ENCODE data around the gene ZNF609.

DNA sequence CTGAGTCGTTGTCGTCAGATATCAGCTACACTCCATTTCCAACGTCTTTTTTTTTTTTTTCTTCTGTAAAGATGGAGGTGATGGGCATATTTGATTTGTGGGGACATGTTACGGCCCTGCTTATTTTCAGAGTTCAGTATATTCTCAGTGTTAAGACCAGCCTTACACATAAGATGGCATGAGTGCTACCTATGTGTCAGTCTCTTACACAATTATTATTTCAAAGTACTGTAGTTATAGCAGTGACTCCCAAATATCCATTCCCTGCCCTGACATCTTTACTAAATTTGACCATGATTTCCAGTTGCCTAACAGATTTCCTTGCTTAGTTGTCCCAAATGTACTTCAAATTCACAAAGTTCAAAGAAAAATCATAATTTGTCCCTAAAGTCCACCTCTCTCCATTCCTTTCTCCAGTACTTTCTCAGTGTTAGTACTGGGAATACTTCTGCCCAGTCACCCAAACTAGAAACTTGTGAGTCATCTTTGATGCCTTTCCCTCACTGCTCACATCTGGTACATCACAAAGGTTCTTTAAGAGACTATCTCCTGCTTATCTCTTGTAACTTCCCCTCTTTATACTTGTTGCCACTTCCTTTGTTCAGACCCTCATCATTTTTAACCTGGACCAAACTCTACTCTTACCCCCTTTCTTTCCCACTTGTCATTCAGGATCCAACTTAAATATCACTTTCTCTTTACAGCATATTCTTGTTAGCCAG lies 67.0 kb downstream of the ZNF609 start:
- TF ChIP-seq, protein P1, sequence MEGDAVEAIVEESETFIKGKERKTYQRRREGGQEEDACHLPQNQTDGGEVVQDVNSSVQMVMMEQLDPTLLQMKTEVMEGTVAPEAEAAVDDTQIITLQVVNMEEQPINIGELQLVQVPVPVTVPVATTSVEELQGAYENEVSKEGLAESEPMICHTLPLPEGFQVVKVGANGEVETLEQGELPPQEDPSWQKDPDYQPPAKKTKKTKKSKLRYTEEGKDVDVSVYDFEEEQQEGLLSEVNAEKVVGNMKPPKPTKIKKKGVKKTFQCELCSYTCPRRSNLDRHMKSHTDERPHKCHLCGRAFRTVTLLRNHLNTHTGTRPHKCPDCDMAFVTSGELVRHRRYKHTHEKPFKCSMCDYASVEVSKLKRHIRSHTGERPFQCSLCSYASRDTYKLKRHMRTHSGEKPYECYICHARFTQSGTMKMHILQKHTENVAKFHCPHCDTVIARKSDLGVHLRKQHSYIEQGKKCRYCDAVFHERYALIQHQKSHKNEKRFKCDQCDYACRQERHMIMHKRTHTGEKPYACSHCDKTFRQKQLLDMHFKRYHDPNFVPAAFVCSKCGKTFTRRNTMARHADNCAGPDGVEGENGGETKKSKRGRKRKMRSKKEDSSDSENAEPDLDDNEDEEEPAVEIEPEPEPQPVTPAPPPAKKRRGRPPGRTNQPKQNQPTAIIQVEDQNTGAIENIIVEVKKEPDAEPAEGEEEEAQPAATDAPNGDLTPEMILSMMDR (IDR thresholded peaks at IDR 0.05), result no peak
- no peak for TF ChIP-seq POLR2A (IDR thresholded peaks at IDR 0.05)

Data from body of pancreas (tissue), 4 donors.